Muscle layer of duodenum (tissue), 2 donors: Measurements from ENCODE around the gene TXNRD3.

Source experiments
- H3K27ac ChIP-seq: one replicate; pipeline ENCODE4 v1.7.0; 2013; ENCODE audit warnings: mild to moderate bottlenecking, low read length
- H3K27me3 ChIP-seq: one replicate; pipeline ENCODE4 v1.7.0; 2013; ENCODE audit warnings: low read depth, mild to moderate bottlenecking, control low read depth, low read length
- H3K36me3 ChIP-seq, 2 donors: one replicate each; pipeline ENCODE4 v1.7.0; 2013; ENCODE audit warnings: low read length in 2 of 2, control low read depth in 1 of 2, mild to moderate bottlenecking in 1 of 2; ENCODE audit not compliant: insufficient read depth in 2 of 2, control insufficient read depth in 1 of 2
- H3K4me1 ChIP-seq, 2 donors: one replicate each; pipeline ENCODE4 v1.7.0; 2013; ENCODE audit warnings: low read length in 2 of 2, mild to moderate bottlenecking in 2 of 2, control low read depth in 1 of 2, moderate library complexity in 1 of 2; ENCODE audit not compliant: insufficient read depth in 2 of 2, control insufficient read depth in 1 of 2
- H3K4me3 ChIP-seq, 2 donors: one replicate each; pipeline ENCODE4 v1.7.0; 2013; ENCODE audit warnings: low read length in 2 of 2, low read depth in 1 of 2, mild to moderate bottlenecking in 1 of 2
- H3K9me3 ChIP-seq, 2 donors: one replicate each; pipeline ENCODE4 v1.7.0; 2013; ENCODE audit warnings: low read length in 2 of 2, control low read depth in 1 of 2, mild to moderate bottlenecking in 1 of 2; ENCODE audit not compliant: control insufficient read depth in 1 of 2
- donor health status: healthy.

The TXNRD3 gene

GRCh38 chr3:126682009-126682408, 27.1 kb upstream of the TXNRD3 start:
- no peak overlapping the region for H3K4me3 ChIP-seq
- H3K9me3 ChIP-seq, result no peaks in the 10 kb centered on the region
- H3K27me3 ChIP-seq, result no peaks in the 10 kb centered on the region
- H3K36me3 ChIP-seq, result no peaks in the 10 kb centered on the region
- peaks cover 0 to 6% of the 10 kb centered on the region in 2 donors for H3K4me1 ChIP-seq
- H3K27ac ChIP-seq, result no peak overlapping the region

- Histone ChIP-seq H3K27ac (no peak overlapping the region), H3K4me1 (peaks cover 0 to 6% of the 10 kb centered on the region in 2 donors), H3K36me3 (no peaks in the 10 kb centered on the region), H3K9me3 (no peaks in the 10 kb centered on the region), H3K4me3 (no peak overlapping the region), H3K27me3 (no peaks in the 10 kb centered on the region)
Observed at GRCh38 chr3:126680667-126681055, 25.7 kb upstream of the TXNRD3 start.

- Histone ChIP-seq H3K4me3 (no peak overlapping the region), H3K27ac (no peak overlapping the region)
Observed at GRCh38 chr3:126679831-126680666, 25.1 kb upstream of the TXNRD3 start.

GRCh38 chr3:126679318-126679751, 24.4 kb upstream of the TXNRD3 start:
- peaks cover 0 to 4% of the 10 kb centered on the region in 2 donors for H3K9me3 ChIP-seq
- H3K27ac ChIP-seq, result no peak overlapping the region
- H3K27me3 ChIP-seq, result no peaks in the 10 kb centered on the region
- H3K36me3 ChIP-seq, result no peaks in the 10 kb centered on the region
- H3K4me1 ChIP-seq, result peaks cover 0 to 6% of the 10 kb centered on the region in 2 donors
- no peak overlapping the region for H3K4me3 ChIP-seq

More at GRCh38 chr3:126679831-126680666, 25.1 kb upstream of the TXNRD3 start:
- H3K27me3 ChIP-seq, result no peaks in the 10 kb centered on the region
- H3K4me1 ChIP-seq, result peaks cover 0 to 6% of the 10 kb centered on the region in 2 donors
- H3K9me3 ChIP-seq, result no peaks in the 10 kb centered on the region
- no peaks in the 10 kb centered on the region for H3K36me3 ChIP-seq

GRCh38 chr3:126678693-126679317, 23.9 kb upstream of the TXNRD3 start:
- Histone ChIP-seq H3K9me3 (peaks cover 2 to 4% of the 10 kb centered on the region in 2 donors), H3K4me3 (no peak overlapping the region), H3K4me1 (peaks cover 0 to 6% of the 10 kb centered on the region in 2 donors), H3K27ac (no peak overlapping the region), H3K36me3 (no peaks in the 10 kb centered on the region), H3K27me3 (no peaks in the 10 kb centered on the region)

- no peak overlapping the region for H3K4me3 ChIP-seq
- peaks cover 0 to 6% of the 10 kb centered on the region in 2 donors for H3K4me1 ChIP-seq
- H3K9me3 ChIP-seq, result peaks cover 7 to 10% of the 10 kb centered on the region in 2 donors
- H3K27me3 ChIP-seq, result no peaks in the 10 kb centered on the region
- no peaks in the 10 kb centered on the region for H3K36me3 ChIP-seq
- no peak overlapping the region for H3K27ac ChIP-seq
Observed at GRCh38 chr3:126677862-126678503, 23.1 kb upstream of the TXNRD3 start.

- Histone ChIP-seq H3K27me3 (no peaks in the 10 kb centered on the region), H3K27ac (no peak overlapping the region), H3K4me1 (peaks cover 0 to 6% of the 10 kb centered on the region in 2 donors), H3K4me3 (no peak overlapping the region), H3K36me3 (no peaks in the 10 kb centered on the region), H3K9me3 (peaks cover 7 to 10% of the 10 kb centered on the region in 2 donors)
Observed at GRCh38 chr3:126676919-126677705, 22.2 kb upstream of the TXNRD3 start.

GRCh38 chr3:126672741-126673140, 17.8 kb upstream of the TXNRD3 start:
- Histone ChIP-seq H3K27ac (no peak overlapping the region), H3K4me1 (no peaks in the 10 kb centered on the region), H3K4me3 (no peak overlapping the region), H3K9me3 (peaks cover 7 to 10% of the 10 kb centered on the region in 2 donors), H3K27me3 (no peaks in the 10 kb centered on the region), H3K36me3 (no peaks in the 10 kb centered on the region)

- no peak overlapping the region for H3K4me3 ChIP-seq
- H3K9me3 ChIP-seq, result peaks cover 7 to 10% of the 10 kb centered on the region in 2 donors
- H3K27me3 ChIP-seq, result no peaks in the 10 kb centered on the region
- H3K27ac ChIP-seq, result no peak overlapping the region
- no peaks in the 10 kb centered on the region for H3K4me1 ChIP-seq
- H3K36me3 ChIP-seq, result no peaks in the 10 kb centered on the region
Observed at GRCh38 chr3:126672340-126672739, 17.4 kb upstream of the TXNRD3 start.

GRCh38 chr3:126671521-126671920, 16.6 kb upstream of the TXNRD3 start:
- H3K4me3 ChIP-seq, result no peak overlapping the region

More at GRCh38 chr3:126671521-126671920, 16.6 kb upstream of the TXNRD3 start:
- Histone ChIP-seq H3K4me1 (no peaks in the 10 kb centered on the region), H3K9me3 (peaks cover 7 to 10% of the 10 kb centered on the region in 2 donors), H3K27ac (no peak overlapping the region), H3K27me3 (no peaks in the 10 kb centered on the region), H3K36me3 (no peaks in the 10 kb centered on the region)
